ENCODE measurements around the gene ELFN2. TPM values are rescaled to one million over a fixed set of nuclear protein-coding genes. Genes with fewer than 3 reads are reported as not detected.

Gene ELFN2
- total and polyA plus RNA-seq, 4 donors, result 5.1 to 60.2 (median 34.6) TPM

DNA sequence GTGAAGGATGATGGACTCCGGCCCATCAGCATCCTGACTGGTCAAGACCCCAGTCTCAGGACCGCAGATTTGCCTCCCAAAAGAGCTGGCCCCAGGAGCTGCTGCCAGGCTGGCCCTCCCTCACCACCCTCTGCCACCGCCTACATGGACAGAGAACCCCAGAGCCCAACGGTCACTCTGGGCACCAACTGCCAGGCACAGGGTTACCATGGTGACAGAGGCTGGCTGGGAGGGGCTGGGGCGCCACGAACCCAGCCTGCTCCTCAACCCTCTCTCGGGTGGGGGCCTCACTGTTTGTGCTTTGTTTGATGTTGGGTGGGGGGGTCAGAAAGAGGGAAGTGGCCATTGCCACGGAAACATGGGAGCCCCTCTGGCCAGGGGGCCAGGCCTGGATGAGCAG lies 55.8 kb downstream of the ELFN2 start:
- H3K9me3 ChIP-seq (ENCODE audit: control insufficient read depth, insufficient read depth, low read length), result no peaks in the 10 kb centered on the region
- no peak overlapping the region for H3K4me3 ChIP-seq (ENCODE audit: low read depth, low read length)
- DNase-seq (ENCODE audit: low read depth in 4 of 6, low spot score in 6 of 6), result no peak
- H3K27ac ChIP-seq (ENCODE audit: low read depth, low read length), result no peak overlapping the region
- 41% methylated on average over 6 of the region's 8 CpGs for WGBS (ENCODE audit: insufficient coverage)
- H3K27me3 ChIP-seq (ENCODE audit: control insufficient read depth, insufficient read depth, low read length), result no peaks in the 10 kb centered on the region
- peaks cover 42% of the 10 kb centered on the region for H3K4me1 ChIP-seq (ENCODE audit: control insufficient read depth, insufficient read depth, low read length)
- H3K36me3 ChIP-seq (ENCODE audit: control insufficient read depth, insufficient read depth, low read length), result peaks cover 89% of the 10 kb centered on the region

- 56% methylated on average over 6 of the region's 12 CpGs for WGBS (ENCODE audit: insufficient coverage)
- Histone ChIP-seq H3K27ac (ENCODE audit: low read depth, low read length) (no peak overlapping the region), H3K36me3 (ENCODE audit: control insufficient read depth, insufficient read depth, low read length) (peaks cover 86% of the 10 kb centered on the region), H3K9me3 (ENCODE audit: control insufficient read depth, insufficient read depth, low read length) (no peaks in the 10 kb centered on the region), H3K4me1 (ENCODE audit: control insufficient read depth, insufficient read depth, low read length) (peaks cover 40% of the 10 kb centered on the region), H3K27me3 (ENCODE audit: control insufficient read depth, insufficient read depth, low read length) (no peaks in the 10 kb centered on the region), H3K4me3 (ENCODE audit: low read depth, low read length) (no peak overlapping the region)
- no peak for DNase-seq (ENCODE audit: low read depth in 4 of 6, low spot score in 6 of 6)
Measured at GRCh38 chr22:37370306-37370979, 56.8 kb downstream of the ELFN2 start.

DNA sequence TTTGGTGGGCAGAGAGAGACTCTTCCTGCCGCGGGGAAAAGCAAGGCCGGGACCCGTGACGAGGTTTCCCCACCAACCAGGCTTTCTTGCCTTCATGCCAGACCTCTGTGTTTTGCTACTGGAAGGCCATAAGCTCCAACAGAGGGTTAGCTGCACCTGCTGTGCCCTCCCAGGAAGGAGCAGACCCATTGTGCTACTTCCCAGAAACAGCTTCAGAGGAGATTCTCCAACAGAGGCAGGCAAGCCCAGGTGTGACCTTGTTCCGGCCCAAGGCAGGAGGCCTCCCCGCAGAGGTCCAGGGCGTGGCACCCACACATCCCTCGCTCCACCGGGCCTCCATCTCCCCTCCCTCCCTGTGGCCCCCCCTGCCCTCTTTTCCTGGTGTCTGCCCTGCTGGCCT lies 57.8 kb downstream of the ELFN2 start:
- H3K4me1 ChIP-seq (ENCODE audit: control insufficient read depth, insufficient read depth, low read length), result peaks cover 40% of the 10 kb centered on the region
- H3K9me3 ChIP-seq (ENCODE audit: control insufficient read depth, insufficient read depth, low read length), result no peaks in the 10 kb centered on the region
- WGBS (ENCODE audit: insufficient coverage), result 79% methylated on average over 10 of the region's 10 CpGs
- no peaks in the 10 kb centered on the region for H3K27me3 ChIP-seq (ENCODE audit: control insufficient read depth, insufficient read depth, low read length)
- H3K27ac ChIP-seq (ENCODE audit: low read depth, low read length), result no peak overlapping the region
- peaks cover 80% of the 10 kb centered on the region for H3K36me3 ChIP-seq (ENCODE audit: control insufficient read depth, insufficient read depth, low read length)
- no peak overlapping the region for H3K4me3 ChIP-seq (ENCODE audit: low read depth, low read length)
- DNase-seq (ENCODE audit: low read depth in 4 of 6, low spot score in 6 of 6), result no peak

DNA sequence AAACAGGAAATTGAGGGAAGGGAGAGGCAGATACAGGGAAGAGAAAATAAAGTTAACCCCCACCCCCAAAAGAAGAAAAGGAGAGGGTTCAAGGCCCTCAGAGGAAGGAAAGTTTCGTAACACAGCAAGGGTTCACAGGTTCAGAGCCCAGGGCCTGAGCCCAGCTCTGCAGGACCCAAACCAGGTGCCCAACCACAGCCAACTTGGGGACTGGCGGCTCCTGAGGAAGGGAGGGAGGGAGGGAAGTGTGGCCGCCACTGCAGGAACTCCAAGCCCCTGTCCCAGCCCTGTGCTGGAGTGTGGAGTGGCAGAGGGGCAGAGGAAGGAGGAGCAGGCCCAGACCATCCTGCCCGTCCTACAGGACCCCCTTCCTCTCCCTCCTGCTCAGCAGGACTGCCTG lies 59.2 kb downstream of the ELFN2 start:
- whole genome bisulfite sequencing (ENCODE audit: insufficient coverage), result 80% methylated on average over 1 of the region's 4 CpGs
- DNase-seq (ENCODE audit: low read depth in 4 of 6, low spot score in 6 of 6), result no peak
- Histone ChIP-seq H3K36me3 (ENCODE audit: control insufficient read depth, insufficient read depth, low read length) (peaks cover 68% of the 10 kb centered on the region), H3K27ac (ENCODE audit: low read depth, low read length) (no peak overlapping the region), H3K27me3 (ENCODE audit: control insufficient read depth, insufficient read depth, low read length) (no peaks in the 10 kb centered on the region), H3K4me3 (ENCODE audit: low read depth, low read length) (no peak overlapping the region), H3K4me1 (ENCODE audit: control insufficient read depth, insufficient read depth, low read length) (peaks cover 51% of the 10 kb centered on the region), H3K9me3 (ENCODE audit: control insufficient read depth, insufficient read depth, low read length) (no peaks in the 10 kb centered on the region)

DNA sequence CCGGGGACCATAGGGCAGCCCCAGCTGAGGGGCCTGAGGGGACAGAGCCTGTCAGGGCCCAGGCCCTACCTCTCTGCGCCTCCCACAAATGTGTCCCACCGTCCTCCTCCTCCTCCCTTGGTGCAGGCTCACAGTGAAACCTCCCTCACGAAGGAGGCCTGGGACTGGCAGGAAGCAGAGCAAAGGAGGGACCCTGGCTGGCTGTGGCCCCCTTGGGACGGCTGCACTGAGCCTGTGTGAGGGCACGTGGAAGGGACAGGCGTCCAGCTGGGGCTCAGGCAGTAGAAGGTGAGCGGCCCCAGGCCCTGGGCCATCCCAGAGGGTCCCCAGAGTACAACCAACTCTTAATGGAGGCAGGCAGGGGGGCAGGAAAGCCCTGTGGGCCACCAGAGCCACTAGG lies 60.7 kb downstream of the ELFN2 start:
- H3K9me3 ChIP-seq (ENCODE audit: control insufficient read depth, insufficient read depth, low read length), result no peaks in the 10 kb centered on the region
- 82% methylated on average over 8 of the region's 8 CpGs for WGBS (ENCODE audit: insufficient coverage)
- no peaks in the 10 kb centered on the region for H3K27me3 ChIP-seq (ENCODE audit: control insufficient read depth, insufficient read depth, low read length)
- no peak for DNase-seq (ENCODE audit: low read depth in 4 of 6, low spot score in 6 of 6)
- peaks cover 53% of the 10 kb centered on the region for H3K36me3 ChIP-seq (ENCODE audit: control insufficient read depth, insufficient read depth, low read length)
- H3K27ac ChIP-seq (ENCODE audit: low read depth, low read length), result no peak overlapping the region
- H3K4me1 ChIP-seq (ENCODE audit: control insufficient read depth, insufficient read depth, low read length), result peaks cover 44% of the 10 kb centered on the region
- H3K4me3 ChIP-seq (ENCODE audit: low read depth, low read length), result no peak overlapping the region

DNA sequence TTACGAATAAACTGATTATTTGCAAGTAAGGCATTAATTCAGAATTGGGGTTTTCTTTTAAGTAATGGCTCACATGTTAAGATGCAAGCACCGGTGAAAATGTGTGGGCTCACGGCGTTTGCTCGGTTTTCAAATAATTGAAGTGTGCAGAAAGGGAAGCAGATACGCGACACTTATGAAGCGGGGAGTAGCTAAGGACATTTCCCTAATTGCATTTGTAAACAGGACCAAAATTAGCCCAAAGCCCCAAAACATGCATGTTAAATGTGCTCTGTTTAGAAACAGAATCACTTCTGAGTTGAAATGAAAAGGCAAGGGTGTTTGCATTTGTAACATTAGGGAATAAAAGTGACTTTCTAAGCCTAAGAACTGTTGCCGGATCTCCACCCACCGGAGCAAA lies 61.3 kb downstream of the ELFN2 start:
- H3K27ac ChIP-seq (ENCODE audit: low read depth, low read length), result no peak overlapping the region
- WGBS (ENCODE audit: insufficient coverage), result 71% methylated on average over 7 of the region's 10 CpGs

GRCh38 chr22:37363261-37363992 lies 63.9 kb downstream of the ELFN2 start:
- no peaks in the 10 kb centered on the region for H3K27me3 ChIP-seq (ENCODE audit: control insufficient read depth, insufficient read depth, low read length)
- DNase-seq (ENCODE audit: low read depth in 4 of 6, low spot score in 6 of 6), result no peak
- peaks cover 27% of the 10 kb centered on the region for H3K4me1 ChIP-seq (ENCODE audit: control insufficient read depth, insufficient read depth, low read length)
- 68% methylated on average over 13 of the region's 15 CpGs for WGBS (ENCODE audit: insufficient coverage)
- H3K27ac ChIP-seq (ENCODE audit: low read depth, low read length), result no peak overlapping the region
- H3K9me3 ChIP-seq (ENCODE audit: control insufficient read depth, insufficient read depth, low read length), result no peaks in the 10 kb centered on the region
- H3K4me3 ChIP-seq (ENCODE audit: low read depth, low read length), result no peak overlapping the region
- peaks cover 24% of the 10 kb centered on the region for H3K36me3 ChIP-seq (ENCODE audit: control insufficient read depth, insufficient read depth, low read length)

More for the DNA sequence above, 61.3 kb downstream of the ELFN2 start:
- Histone ChIP-seq H3K4me3 (ENCODE audit: low read depth, low read length) (no peak overlapping the region), H3K27me3 (ENCODE audit: control insufficient read depth, insufficient read depth, low read length) (no peaks in the 10 kb centered on the region), H3K4me1 (ENCODE audit: control insufficient read depth, insufficient read depth, low read length) (peaks cover 37% of the 10 kb centered on the region), H3K36me3 (ENCODE audit: control insufficient read depth, insufficient read depth, low read length) (peaks cover 47% of the 10 kb centered on the region), H3K9me3 (ENCODE audit: control insufficient read depth, insufficient read depth, low read length) (no peaks in the 10 kb centered on the region)
- peak in 1 of 6 donors; percentile 43 for DNase-seq (ENCODE audit: low read depth in 4 of 6, low spot score in 6 of 6)

DNA sequence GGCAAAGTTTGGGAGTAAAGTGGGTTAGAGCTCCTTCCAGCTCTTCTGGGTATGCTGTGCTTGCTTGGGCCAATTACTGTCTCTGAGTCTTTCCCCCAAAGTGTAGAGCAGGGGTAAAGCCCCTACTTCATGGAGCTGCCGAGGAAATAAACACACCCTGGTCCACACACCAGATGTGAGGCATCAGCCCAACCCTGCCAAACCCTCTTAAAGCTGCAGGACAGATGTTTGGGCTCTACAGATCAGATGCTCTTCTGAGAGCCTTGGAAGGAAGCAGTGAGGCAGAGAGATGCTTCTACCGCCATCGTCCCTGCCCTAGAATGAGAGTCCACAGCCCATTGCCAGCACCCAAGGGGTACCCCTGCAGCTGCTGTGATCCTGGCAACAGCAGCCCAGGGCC lies 64.7 kb downstream of the ELFN2 start:
- WGBS (ENCODE audit: insufficient coverage), result 48% methylated on average over 3 of the region's 3 CpGs
- H3K36me3 ChIP-seq (ENCODE audit: control insufficient read depth, insufficient read depth, low read length), result peaks cover 25% of the 10 kb centered on the region
- no peak for DNase-seq (ENCODE audit: low read depth in 4 of 6, low spot score in 6 of 6)
- no peaks in the 10 kb centered on the region for H3K27me3 ChIP-seq (ENCODE audit: control insufficient read depth, insufficient read depth, low read length)
- H3K9me3 ChIP-seq (ENCODE audit: control insufficient read depth, insufficient read depth, low read length), result no peaks in the 10 kb centered on the region
- peaks cover 24% of the 10 kb centered on the region for H3K4me1 ChIP-seq (ENCODE audit: control insufficient read depth, insufficient read depth, low read length)
- no peak overlapping the region for H3K4me3 ChIP-seq (ENCODE audit: low read depth, low read length)
- no peak overlapping the region for H3K27ac ChIP-seq (ENCODE audit: low read depth, low read length)

GRCh38 chr22:37358917-37359316 lies 68.4 kb downstream of the ELFN2 start:
- no peaks in the 10 kb centered on the region for H3K27me3 ChIP-seq (ENCODE audit: control insufficient read depth, insufficient read depth, low read length)
- H3K9me3 ChIP-seq (ENCODE audit: control insufficient read depth, insufficient read depth, low read length), result no peaks in the 10 kb centered on the region
- 71% methylated on average over 6 of the region's 8 CpGs for WGBS (ENCODE audit: insufficient coverage)
- no peak for DNase-seq (ENCODE audit: low read depth in 4 of 6, low spot score in 6 of 6)
- no peak overlapping the region for H3K27ac ChIP-seq (ENCODE audit: low read depth, low read length)
- H3K4me3 ChIP-seq (ENCODE audit: low read depth, low read length), result no peak overlapping the region
- peaks cover 5% of the 10 kb centered on the region for H3K4me1 ChIP-seq (ENCODE audit: control insufficient read depth, insufficient read depth, low read length)
- H3K36me3 ChIP-seq (ENCODE audit: control insufficient read depth, insufficient read depth, low read length), result peaks cover 6% of the 10 kb centered on the region

- Histone ChIP-seq H3K9me3 (ENCODE audit: control insufficient read depth, insufficient read depth, low read length) (no peaks in the 10 kb centered on the region), H3K4me1 (ENCODE audit: control insufficient read depth, insufficient read depth, low read length) (peaks cover 2% of the 10 kb centered on the region), H3K27me3 (ENCODE audit: control insufficient read depth, insufficient read depth, low read length) (no peaks in the 10 kb centered on the region), H3K27ac (ENCODE audit: low read depth, low read length) (no peak overlapping the region), H3K4me3 (ENCODE audit: low read depth, low read length) (no peak overlapping the region), H3K36me3 (ENCODE audit: control insufficient read depth, insufficient read depth, low read length) (peaks cover 6% of the 10 kb centered on the region)
- 94% methylated on average over 11 of the region's 11 CpGs for WGBS (ENCODE audit: insufficient coverage)
- no peak for DNase-seq (ENCODE audit: low read depth in 4 of 6, low spot score in 6 of 6)
Measured at GRCh38 chr22:37358386-37358785, 68.9 kb downstream of the ELFN2 start.

Data from spinal cord (tissue), 10 donors.